HG03457 (cell line): ENCODE data around the gene MRPS33.
"Not testable (repeated sequence)": the region's sequence is repeated elsewhere in the genome, so short reads cannot be mapped to it uniquely, and the experiment has no call there.

Experiments used
- ATAC-seq: cut with Tn5 transposase; IDR thresholded peaks from one replicate; pipeline ENCODE4 v1.9.1; 2021; ENCODE audit warnings: moderate number of reproducible peaks; ENCODE audit not compliant: unreplicated experiment

Gene MRPS33

DNA sequence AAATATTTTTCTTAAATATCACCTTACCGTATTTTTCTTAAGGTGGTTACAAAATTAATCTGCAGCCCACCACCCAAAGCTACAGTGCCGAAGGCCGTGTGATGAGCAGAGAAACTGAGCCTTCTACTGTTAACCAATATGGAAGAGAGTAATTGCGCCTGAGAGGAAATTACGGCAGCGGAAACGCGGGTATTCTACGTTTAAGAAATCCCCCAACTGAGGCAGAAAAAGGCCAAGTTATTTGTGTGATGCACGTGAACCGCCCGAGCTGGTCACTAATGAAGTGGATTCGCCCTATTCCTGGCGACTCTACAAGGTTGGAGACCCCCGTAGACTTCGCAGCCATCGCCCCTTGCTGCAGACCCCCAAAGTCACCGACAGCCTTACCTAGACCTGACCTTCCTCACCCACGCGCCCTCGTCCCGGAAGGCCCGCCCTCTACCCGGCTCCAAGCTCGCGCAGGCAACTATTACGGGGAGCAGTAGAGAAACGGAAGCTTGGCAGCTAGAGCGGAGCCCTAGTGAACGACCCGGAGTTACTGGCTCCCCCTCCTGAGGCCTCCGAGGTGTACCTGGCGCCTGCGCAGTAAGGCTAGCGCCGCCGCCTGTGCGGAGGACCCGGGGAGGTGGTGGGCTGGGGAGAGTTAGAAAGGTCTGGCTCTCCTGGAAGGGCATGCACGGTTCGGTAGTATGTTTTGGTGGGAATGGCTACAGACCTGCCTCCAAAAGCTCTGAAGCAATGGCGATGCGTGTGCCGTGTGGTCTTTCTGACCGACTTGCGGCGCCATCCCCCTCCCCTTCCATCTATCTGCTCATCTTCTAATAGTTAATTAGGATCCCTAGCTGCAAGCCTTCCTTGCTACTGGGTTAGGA, at the start of gene MRPS33:
MRPS33 (minus strand) TSS at position 429 of the 872 bp plus-strand sequence. CDS start 4,319 bp downstream, outside the sequence.
- peak; percentile 97 for ATAC-seq

DNA sequence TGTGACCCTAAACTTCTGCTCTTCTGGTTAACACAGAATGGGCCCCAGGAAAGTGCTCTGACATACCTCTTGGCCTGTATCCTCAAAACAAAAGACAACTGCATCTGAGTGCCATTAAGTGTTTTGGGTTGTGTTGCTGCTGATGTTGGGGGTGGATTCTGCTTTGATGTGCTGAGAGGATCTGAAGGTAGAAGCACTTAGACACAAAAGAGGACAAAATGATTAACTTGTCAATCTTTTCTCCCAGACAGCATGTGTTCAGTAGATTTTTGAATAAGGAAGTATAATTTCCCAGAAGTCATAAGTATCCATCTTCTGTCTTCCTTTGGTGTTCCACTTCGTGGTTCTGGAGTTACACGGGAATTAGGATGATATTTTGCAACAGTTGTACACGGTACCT, 43.0 kb upstream of the MRPS33 start:
- ATAC-seq = no peak

DNA sequence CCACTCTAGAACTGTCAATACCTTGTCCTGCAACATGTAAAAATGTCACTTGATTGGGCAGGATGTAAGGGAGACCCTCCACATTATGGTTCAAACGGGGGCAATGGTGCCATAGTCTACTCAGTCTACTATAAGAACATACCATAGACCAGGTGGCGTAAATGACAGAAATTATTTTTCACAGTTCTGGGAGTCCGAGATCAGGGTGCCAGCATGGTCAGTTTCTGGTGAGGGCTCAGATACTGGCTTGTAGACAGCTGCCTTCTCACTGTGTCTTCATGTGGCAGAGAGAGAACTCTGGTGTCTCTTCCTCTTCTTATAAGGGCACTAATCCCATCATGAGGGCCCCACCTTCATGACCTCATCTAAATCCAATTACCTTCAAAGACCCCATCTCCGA, 40.4 kb upstream of the MRPS33 start:
- ATAC-seq = no peak

DNA sequence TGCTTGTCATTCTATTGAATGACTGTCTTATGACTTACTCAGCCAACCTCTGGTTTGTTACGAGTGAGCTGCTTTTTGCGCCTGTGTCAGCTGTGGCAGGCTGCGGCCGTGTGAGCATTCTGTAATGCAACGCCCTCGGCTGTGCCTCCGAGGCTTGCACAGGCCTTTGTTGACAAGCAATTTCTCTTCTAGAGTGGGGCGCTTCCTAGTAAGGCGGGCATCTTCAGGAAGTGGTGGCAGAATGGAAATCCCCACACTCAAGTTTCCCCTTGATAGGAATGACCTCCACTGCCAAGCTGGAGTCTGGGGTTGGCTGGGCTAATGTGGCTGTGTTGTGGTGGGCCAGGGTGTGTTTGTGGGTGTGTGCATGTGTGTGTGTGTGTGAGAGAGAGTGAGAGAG, 38.9 kb upstream of the MRPS33 start:
- ATAC-seq = peak; percentile 81

DNA sequence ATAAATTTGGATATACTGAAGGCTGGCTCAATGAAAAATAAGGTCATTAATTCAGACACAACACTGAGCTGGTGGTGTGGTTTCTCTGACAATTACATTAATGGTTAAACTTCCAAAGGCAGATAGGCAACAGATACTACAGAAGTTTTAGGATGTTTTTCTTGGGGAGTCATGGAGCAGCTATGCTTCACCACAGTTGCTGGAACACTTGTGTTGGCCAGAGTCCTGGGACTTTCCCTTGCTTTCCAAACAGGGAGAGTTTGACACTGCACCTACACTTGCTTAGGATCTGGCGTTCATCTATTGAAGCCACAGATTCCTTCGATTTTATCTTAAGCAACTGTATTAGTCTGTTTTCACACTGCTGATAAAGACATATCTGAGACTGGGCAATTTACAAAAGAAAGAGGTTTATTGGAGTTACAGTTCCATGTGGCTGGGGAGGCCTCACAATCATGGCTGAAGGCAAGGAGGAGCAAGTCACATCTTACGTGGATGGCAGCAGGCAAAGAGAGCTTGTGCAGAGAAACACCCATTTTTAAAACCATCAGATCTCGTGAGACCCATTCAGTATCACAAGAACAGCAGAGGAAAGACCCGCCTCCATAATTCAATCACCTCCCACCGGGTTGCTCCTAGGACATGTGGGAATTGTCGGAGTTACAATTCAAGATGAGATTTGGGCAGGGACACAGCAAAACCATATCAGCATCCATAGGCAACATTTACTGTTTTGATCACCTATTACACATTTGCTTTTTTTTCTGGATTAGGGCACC, 31.3 kb upstream of the MRPS33 start:
- ATAC-seq = no peak

DNA sequence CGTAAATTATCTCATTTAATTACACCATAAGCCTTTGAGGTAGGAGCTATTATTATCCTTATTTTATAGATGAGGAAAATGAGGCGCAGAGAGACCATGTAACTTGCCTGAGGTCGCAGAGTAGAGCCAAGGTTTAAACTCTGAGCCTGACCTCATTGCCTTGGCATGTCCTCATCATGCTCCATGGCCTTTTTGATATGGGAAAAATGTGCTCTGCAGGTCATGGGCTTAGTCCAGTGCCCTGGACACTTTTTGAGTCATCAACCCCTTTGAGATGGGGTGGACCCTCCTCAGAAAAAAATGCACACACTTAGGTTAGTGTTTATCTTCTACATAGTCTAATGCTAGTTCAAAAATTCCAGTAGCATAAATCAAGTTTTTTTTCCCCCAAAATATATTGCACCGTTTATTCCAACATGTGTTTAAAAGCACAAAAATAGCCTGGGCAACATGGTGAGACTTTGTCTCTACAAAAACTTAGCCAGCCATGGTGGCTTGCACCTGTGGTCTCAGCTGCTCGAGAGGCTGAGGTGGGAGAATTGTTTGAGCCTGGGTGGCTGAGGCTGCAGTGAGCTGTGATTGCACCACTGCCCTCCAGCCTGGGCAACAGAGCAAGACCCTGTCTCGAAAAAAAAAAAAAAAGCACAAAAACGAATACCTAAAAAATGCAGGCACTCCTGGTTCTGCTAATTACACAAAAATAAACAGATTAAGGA, 30.5 kb upstream of the MRPS33 start:
- ATAC-seq = no peak

DNA sequence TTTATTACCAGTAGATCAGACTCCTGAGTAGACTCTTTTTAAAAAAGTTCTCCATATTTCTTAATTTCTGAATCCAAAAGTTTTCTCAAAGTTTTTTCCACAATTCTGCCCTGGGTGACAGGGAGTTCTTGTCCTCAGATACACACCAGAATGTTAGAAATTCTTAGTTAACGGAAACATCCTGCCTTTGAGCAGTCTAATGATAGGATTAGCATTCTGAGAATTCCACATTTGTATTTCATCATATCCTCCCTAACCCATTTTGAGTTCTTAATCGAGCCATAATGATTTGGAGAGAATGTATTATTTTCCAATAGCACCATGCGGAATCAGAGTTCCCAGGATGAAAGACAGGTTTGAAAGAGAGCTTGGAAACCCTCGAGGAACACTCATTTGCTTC, 28.9 kb upstream of the MRPS33 start:
- ATAC-seq = no peak

DNA sequence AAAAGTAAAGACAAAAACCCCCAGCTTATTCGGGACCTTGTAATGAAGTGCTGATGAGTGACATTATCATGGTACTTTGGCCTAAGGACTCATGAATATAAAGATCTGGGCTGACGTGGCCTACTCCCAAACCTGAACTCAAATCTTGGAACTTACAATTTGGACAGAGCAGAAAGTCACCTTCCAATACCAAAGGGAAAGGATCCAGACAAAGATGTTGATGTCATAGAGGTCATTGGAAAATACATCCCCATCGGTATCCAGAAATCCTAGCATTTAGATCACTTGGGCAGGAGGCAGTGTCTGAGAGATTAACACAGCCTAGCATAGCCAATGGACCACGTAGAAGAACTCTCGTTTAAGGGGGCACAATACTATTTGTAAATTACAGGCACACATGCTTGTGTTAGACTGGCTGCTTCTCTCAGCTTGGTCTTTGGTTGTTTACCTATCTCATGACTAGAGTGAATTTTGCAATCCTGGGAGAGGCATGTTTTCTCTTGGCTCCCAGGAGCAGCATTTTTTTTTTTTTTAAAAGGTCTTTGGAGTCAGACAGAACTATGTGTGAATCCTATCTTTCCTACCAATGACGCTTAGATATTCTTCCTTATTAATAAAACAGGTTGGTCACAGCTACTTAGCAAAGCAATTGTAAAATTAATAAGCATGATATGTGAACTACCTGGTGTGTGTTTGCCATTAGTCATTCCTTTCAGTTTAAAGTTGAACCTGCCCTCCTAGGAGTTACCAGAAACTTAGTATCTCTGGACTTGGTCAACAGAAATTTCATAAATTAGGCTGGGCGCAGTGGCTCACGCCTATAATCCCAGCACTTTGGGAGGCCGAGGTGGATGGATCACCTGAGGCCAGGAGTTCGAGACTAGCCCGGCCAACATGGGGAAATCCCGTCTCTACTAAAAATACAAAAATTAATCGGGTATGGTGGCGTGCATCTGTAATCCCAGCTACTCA, 27.8 kb upstream of the MRPS33 start:
- no peak for ATAC-seq

DNA sequence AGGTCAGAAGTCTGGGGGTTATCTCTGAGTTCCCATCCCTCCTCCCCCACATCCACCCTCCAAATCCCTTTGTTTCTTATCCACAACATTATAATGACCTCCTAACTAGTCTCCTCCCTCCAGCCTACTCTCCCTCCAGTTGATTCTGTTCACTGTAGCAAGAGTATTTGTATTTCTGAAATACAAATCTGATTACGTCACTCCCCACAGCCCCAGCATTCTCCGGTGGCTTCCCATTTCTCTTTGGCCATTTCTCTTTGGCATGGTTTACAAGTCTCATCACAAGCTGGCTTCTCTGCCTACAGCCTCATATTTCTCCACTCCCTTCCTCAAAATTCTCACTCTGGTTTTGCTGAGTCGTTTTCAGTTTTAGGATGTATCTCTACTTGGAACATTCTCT, 24.6 kb upstream of the MRPS33 start:
- ATAC-seq = no peak

DNA sequence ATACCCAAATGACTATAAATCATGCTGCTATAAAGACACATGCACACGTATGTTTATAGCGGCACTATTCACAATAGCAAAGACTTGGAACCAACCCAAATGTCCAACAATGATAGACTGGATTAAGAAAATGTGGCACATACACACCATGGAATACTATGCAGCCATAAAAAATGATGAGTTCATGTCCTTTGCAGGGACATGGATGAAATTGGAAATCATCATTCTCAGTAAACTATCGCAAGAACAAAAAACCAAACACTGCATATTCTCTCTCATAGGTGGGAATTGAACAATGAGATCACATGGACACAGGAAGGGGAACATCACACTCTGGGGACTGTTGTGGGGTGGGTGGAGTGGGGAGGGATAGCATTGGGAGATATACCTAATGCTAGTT, 23.3 kb upstream of the MRPS33 start:
- ATAC-seq = not testable (repeated sequence)

DNA sequence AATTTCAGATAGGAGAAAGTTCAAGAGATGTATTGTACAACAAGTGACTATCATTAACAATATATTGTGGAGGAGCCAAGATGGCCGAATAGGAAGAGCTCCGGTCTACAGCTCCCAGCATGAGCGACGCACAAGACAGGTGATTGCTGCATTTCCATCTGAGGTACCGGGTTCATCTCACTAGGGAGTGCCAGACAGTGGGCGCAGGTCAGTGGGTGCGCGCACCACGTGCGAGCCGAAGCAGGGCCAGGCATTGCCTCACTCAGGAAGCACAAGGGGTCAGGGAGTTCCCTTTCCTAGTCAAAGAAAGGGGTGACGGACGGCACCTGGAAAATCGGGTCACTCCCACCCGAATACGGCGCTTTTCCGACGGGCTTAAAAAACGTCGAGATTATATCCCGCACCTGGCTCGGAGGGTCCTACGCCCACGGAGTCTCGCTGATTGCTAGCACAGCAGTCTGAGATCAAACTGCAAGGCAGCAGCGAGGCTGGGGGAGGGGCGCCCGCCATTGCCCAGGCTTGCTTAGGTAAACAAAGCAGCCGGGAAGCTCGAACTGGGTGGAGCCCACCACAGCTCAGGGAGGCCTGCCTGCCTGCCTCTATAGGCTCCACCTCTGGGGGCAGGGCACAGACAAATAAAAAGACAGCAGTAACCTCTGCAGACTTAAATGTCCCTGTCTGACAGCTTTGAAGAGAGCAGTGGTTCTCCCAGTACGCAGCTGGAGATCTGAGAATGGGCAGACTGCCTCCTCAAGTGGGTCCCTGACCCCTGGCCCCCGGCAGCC, 18.0 kb upstream of the MRPS33 start:
- not testable (repeated sequence) for ATAC-seq

DNA sequence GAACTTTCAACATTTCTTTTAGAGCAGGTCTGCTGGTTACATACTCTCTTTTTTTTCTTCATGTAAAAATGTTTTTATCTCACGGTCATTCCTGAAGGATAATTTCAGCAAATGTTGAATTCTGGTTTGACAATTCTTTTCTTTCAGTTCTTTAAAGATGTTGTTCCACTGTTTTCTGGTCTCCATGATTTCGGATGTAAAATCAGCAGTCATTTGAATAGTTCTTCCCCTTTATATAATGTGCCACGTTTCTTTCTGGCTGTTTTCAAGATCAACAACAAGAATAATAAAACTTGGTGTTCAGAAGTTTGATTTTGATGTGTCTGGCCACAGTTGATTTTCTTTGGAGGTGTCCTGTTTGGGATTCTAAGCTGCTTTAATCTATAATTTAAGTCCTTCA, 14.0 kb upstream of the MRPS33 start:
- no peak for ATAC-seq

DNA sequence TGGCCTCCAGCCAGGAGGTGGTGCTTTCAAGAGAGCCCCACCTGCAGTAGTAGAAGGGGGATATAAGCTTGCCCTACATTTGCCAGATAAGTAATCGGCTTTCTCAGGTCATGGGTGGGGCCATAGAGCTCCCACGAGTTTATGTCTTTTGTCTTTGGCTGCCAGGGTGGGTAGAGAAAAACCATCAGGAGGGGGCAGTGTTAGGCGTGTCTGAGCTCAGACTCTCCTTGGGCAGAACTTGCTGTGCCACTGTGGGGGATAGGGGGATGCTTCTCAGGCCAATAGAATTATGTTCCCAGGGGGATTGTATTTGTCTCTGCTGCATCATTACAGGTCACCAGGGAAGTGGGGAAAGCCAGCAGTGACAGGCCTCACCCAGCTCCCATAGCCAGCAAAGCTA, 12.3 kb upstream of the MRPS33 start:
- ATAC-seq = no peak

DNA sequence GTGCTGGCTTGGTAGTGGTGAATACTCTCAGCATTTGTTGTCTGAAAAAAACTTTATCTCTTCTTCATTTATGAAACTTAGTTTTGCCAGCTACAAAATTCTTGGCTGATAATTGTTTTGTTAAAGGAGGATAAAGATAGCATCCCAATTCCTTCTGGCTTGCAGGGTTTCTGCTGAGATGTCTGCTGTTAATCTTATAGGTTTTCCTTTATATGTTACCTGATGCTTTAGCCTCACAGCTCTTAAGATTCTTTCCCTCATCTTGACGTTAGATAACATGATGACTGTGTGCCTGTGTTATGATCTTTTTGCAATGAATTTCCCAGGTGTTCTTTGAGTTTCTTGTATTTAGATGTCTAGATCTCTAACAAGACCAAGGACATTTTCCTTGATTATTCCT, 9.9 kb upstream of the MRPS33 start:
- no peak for ATAC-seq

DNA sequence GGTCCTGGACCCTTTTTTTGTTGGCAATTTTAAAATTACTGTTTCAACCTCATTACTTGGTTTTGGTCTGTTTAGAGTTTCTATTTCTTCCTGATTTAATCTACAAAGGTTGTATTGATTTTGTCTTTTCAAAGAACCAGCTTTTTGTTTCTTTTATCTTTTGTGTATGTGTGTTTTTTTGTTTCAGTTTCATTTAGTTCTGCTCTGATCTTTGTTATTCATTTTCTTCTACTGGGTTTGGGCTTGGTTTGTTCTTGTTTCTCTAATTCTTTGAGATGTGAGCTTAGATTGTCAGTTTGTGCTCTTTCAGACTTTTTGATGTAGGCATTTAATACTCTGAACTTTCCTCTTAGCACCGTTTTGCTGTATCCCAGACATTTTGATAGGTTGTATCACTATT, 8.5 kb upstream of the MRPS33 start:
- ATAC-seq = no peak

DNA sequence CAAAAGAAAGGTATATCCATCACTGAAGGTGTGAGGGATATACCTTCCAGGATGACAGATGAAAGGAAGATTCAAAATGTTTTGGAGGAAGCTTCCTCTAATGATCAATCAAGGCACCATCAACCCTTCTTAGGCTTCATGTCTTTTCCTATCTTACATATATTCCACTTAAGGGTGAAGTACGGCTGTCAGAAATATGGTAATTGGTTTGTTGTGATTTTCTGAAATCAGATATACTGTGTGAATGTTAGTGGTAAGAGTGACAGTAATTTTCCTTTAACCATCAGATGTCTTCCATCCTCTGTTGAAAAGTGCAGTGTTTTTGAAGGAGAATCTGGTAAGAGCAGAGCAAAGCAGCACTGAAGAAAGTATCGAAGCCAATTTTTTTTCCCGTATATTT, 2.8 kb upstream of the MRPS33 start:
- no peak for ATAC-seq

DNA sequence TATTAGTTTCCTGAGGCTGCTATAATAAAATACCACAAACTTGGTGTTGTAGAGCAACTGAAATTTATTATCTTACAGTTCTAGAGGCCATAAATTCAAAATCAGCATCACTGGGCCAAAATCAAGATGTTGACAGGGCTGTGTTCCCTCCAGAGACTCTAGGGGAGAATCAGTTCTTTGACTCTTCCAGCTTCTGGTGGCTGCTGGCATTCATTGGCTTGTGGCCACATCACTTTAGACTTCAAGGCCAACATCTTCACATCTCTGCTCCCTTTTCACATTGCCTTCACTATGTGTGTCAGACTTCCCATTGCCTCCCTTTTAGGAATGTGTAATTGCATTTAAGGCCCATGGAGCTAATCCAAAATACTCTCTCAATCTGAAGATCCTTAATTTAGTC, 1.6 kb upstream of the MRPS33 start:
- ATAC-seq = no peak

DNA sequence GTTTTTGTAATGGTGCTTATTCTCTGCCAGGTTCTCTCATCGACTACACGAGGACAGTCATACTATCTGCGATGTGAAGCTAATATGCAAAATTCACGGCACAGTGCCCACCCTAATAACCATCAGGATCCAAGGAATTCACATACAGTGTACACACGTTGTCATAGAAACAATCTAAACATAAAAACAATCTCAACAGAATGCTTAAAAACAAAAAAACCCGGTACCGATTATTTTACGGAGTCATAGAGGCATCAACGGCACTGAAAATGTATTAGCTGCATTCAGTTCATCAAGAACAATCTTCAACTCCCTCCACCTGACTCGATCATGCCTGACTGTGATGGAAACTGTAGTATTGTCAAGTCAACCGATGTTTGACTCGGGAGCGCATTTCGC, 628 bp downstream of the MRPS33 start:
- ATAC-seq = no peak

DNA sequence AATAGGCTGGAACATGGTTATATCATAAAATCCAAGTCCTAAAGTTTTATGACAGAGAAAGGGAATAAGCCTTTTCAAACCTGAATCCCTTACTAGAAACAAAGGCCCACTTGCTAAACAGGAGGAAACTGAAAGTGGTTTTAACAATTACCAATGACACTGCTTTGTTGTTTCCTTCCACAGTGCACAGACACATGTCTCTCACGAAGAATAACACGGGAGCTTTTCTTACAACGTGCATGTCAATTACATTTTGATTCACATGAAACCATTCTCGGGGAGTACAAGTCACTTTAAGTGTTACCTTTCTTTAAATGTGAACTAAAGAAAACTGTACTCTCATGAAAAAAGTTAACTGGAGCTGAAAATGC, 1.4 kb downstream of the MRPS33 start:
- no peak for ATAC-seq
